ENCODE data around the gene RDH13.

DNA sequence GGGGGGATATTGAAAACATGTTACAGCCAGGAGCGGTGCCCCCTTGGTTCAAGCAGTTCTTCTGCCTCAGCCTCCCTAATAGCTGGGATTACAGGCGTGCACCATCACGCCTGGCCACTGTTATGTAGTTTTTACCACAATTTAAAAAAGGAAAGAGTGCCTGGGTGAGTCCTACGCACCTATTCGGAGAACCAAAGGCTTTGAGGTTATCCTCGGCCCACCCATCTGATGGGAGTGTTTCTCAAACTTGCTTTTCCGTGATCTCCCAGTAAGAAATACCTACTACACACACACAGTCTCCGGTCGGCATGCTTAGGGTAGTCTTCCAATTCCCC lies 20.6 kb downstream of the RDH13 start:
- TF ChIP-seq JUN (IDR thresholded peaks at IDR 0.05) (no peak), ZC3H11A (IDR thresholded peaks at IDR 0.05) (no peak), POLR2A (IDR thresholded peaks at IDR 0.05; ENCODE audit: low read length) (no peak), CTCF (IDR thresholded peaks at IDR 0.05) (no peak), ESRRA (IDR thresholded peaks at IDR 0.05; ENCODE audit: borderline replicate concordance, low read length) (no peak), PHF8 (IDR thresholded peaks at IDR 0.05; ENCODE audit: borderline replicate concordance, low read depth) (no peak), KDM5A (IDR thresholded peaks at IDR 0.05) (no peak), TP53 (CRISPR knock-in tag; IDR thresholded peaks at IDR 0.05) (no peak), RAD21 (conservative IDR thresholded peaks at IDR 0.05 in 1 of 2, IDR thresholded peaks at IDR 0.05 in 1 of 2) (no peak)
- TF ChIP-seq, protein P1, sequence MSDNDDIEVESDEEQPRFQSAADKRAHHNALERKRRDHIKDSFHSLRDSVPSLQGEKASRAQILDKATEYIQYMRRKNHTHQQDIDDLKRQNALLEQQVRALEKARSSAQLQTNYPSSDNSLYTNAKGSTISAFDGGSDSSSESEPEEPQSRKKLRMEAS (IDR thresholded peaks at IDR 0.05): no peak
- TF ChIP-seq, protein P2, sequence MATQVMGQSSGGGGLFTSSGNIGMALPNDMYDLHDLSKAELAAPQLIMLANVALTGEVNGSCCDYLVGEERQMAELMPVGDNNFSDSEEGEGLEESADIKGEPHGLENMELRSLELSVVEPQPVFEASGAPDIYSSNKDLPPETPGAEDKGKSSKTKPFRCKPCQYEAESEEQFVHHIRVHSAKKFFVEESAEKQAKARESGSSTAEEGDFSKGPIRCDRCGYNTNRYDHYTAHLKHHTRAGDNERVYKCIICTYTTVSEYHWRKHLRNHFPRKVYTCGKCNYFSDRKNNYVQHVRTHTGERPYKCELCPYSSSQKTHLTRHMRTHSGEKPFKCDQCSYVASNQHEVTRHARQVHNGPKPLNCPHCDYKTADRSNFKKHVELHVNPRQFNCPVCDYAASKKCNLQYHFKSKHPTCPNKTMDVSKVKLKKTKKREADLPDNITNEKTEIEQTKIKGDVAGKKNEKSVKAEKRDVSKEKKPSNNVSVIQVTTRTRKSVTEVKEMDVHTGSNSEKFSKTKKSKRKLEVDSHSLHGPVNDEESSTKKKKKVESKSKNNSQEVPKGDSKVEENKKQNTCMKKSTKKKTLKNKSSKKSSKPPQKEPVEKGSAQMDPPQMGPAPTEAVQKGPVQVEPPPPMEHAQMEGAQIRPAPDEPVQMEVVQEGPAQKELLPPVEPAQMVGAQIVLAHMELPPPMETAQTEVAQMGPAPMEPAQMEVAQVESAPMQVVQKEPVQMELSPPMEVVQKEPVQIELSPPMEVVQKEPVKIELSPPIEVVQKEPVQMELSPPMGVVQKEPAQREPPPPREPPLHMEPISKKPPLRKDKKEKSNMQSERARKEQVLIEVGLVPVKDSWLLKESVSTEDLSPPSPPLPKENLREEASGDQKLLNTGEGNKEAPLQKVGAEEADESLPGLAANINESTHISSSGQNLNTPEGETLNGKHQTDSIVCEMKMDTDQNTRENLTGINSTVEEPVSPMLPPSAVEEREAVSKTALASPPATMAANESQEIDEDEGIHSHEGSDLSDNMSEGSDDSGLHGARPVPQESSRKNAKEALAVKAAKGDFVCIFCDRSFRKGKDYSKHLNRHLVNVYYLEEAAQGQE (IDR thresholded peaks at IDR 0.05): no peak
